ENCODE measurements around the gene EEFSEC. TPM values are rescaled to one million over a fixed set of nuclear protein-coding genes. Genes with fewer than 3 reads are reported as not detected.
"Not testable (repeated sequence)": the region's sequence is repeated elsewhere in the genome, so short reads cannot be mapped to it uniquely, and the experiment has no call there.

EEFSEC gene
- total RNA-seq, 1 experiment from 2014 or later = 9.5 TPM

DNA sequence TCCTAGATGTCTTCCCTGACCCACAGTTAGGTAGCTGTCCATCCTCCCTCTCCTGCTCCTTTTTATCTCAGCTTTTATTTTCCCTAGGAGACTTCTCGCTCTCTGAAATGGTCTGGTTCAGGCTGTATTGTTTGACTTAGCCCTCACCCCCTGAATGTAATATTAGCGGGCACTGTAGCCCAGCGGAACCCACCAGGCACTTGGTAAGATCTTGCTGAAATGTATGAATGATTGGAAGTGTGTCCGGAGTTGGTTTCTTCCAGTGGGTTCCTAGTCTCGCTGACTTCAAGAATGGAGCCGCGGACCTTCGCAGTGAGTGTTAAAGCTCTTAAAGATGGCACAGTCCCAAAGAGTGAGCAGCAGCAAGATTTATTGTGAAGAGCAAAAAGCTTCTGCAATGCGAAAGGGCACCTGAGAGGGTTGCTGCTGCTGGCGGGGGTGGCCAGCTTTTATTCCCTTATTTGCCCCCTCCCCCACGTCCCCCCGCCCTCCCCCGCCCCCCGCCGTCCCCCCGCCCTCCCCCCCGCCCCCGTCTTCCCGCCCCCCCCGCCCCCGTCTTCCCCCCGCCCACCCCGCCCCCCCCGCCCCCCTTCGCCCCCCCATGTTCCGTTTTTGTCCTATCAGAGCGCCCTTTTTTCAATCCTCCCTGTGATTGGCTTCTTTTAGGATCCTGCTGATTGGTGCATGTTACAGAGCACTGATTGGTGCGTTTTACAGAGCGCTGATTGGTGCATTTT, 694 bp upstream of the EEFSEC start:
- no peak overlapping the region for H2BK20ac ChIP-seq (ENCODE audit: low read depth, low read length, poor library complexity, severe bottlenecking)
- no peak overlapping the region for H3K23ac ChIP-seq (ENCODE audit: insufficient read length, low read depth, low read length)
- no peaks in the 10 kb centered on the region for H3K23me2 ChIP-seq (ENCODE audit: insufficient read length, low read depth, low read length, poor library complexity, severe bottlenecking)
- H4K91ac ChIP-seq (ENCODE audit: insufficient read length, low read depth, low read length) = no peak overlapping the region
- no peak overlapping the region for H2BK15ac ChIP-seq (ENCODE audit: low read depth, low read length)
- no peaks in the 10 kb centered on the region for H3K79me2 ChIP-seq (ENCODE audit: insufficient read depth, low read length)
- no peak overlapping the region for H3K56ac ChIP-seq (ENCODE audit: insufficient read length, low read depth, low read length)
- H3K27me3 ChIP-seq (ENCODE audit: insufficient read depth, low read length) = no peaks in the 10 kb centered on the region
- H3K4me1 Mint-ChIP-seq = peaks cover 2 to 7% of the 10 kb centered on the region in 2 experiments
- H3K18ac ChIP-seq (ENCODE audit: insufficient read length, low read depth, low read length) = no peak overlapping the region
- H3K4me2 ChIP-seq (ENCODE audit: insufficient read depth, insufficient read length, low read length) = peak overlapping the region; percentile 32
- H2AFZ ChIP-seq (ENCODE audit: low read length) = no peak overlapping the region
- DNase-seq = no peak
- no peaks in the 10 kb centered on the region for H4K20me1 ChIP-seq (ENCODE audit: control insufficient read depth, insufficient read depth, insufficient read length)
- H3K14ac ChIP-seq (ENCODE audit: insufficient read depth, low read length) = no peak overlapping the region
- H3K9me3 ChIP-seq (ENCODE audit: control insufficient read depth, low read depth, low read length) = no peaks in the 10 kb centered on the region
- H3K27ac Mint-ChIP-seq = peak overlapping the region in 2 of 3 experiments; percentile 32 to 89; a peak in 3 of 7 replicates
- H2BK5ac ChIP-seq (ENCODE audit: insufficient read length, low read length) = no peak overlapping the region
- peaks cover 23% of the 10 kb centered on the region for H3K27me3 Mint-ChIP-seq (ENCODE audit: low read depth)
- no peaks in the 10 kb centered on the region for H3K4me1 ChIP-seq (ENCODE audit: insufficient read depth, low read length)
- TF ChIP-seq, protein P1, sequence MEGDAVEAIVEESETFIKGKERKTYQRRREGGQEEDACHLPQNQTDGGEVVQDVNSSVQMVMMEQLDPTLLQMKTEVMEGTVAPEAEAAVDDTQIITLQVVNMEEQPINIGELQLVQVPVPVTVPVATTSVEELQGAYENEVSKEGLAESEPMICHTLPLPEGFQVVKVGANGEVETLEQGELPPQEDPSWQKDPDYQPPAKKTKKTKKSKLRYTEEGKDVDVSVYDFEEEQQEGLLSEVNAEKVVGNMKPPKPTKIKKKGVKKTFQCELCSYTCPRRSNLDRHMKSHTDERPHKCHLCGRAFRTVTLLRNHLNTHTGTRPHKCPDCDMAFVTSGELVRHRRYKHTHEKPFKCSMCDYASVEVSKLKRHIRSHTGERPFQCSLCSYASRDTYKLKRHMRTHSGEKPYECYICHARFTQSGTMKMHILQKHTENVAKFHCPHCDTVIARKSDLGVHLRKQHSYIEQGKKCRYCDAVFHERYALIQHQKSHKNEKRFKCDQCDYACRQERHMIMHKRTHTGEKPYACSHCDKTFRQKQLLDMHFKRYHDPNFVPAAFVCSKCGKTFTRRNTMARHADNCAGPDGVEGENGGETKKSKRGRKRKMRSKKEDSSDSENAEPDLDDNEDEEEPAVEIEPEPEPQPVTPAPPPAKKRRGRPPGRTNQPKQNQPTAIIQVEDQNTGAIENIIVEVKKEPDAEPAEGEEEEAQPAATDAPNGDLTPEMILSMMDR (conservative IDR thresholded peaks at IDR 0.05) = no peak
- WGBS (ENCODE audit: extremely low coverage, insufficient read length, low lambda C conversion rate) = no CpG with 5 or more reads among the region's 29 CpGs
- no peak overlapping the region for H2BK120ac ChIP-seq (ENCODE audit: low read depth, low read length, poor library complexity, severe bottlenecking)
- peaks cover 11 to 18% (median 13%) of the 10 kb centered on the region in 3 experiments for H3K36me3 Mint-ChIP-seq (ENCODE audit: insufficient read depth in 1 of 3, low read depth in 3 of 3)
- H3K9ac ChIP-seq (ENCODE audit: extremely low read depth, insufficient read length, low read length) = no peak overlapping the region
- H3T11ph ChIP-seq (ENCODE audit: low read length) = no peak overlapping the region
- no peak overlapping the region for H4K5ac ChIP-seq (ENCODE audit: insufficient read length, low read depth, low read length)
- no peak overlapping the region for H3K4ac ChIP-seq (ENCODE audit: low read depth, low read length)
- H2BK12ac ChIP-seq (ENCODE audit: insufficient read length, low read depth, low read length) = no peak overlapping the region
- H3K79me1 ChIP-seq (ENCODE audit: insufficient read depth, low read depth, low read length, poor library complexity, severe bottlenecking) = no peaks in the 10 kb centered on the region
- H3K27ac ChIP-seq (ENCODE audit: insufficient read length, low read depth, low read length) = no peak overlapping the region
- H4K8ac ChIP-seq (replicated peaks; ENCODE audit: insufficient read length, low read depth, low read length) = no peak overlapping the region
- no peak overlapping the region for H2AK5ac ChIP-seq (ENCODE audit: insufficient read length, low read length)
- H3K4me3 Mint-ChIP-seq = peak overlapping the region; percentile 75 to 89
- peaks cover 7 to 11% of the 10 kb centered on the region in 2 experiments; a peak in 4 of 5 replicates for H3K9me3 Mint-ChIP-seq

DNA sequence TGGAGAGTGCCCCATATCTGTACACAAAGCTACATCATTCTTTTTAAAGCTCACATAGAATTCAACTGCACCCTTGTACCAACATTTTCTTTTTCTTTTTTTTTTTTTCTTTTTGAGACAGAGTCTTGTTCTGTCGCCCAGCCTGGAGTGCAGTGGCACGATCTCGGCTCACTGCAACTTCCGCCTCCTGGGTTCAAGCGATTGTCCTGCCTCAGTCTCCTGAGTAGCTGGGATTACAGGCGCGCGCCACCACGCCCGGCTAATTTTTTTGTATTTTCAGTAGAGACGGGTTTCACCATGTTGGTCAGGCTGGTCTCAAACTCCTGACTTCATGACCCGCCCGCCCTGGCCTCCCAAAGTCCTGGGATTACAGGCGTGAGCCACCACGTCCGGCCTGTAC, 1.1 kb downstream of the EEFSEC start:
- H2BK12ac ChIP-seq (ENCODE audit: insufficient read length, low read depth, low read length); H4K20me1 ChIP-seq (ENCODE audit: control insufficient read depth, insufficient read depth, insufficient read length); H4K8ac ChIP-seq (replicated peaks; ENCODE audit: insufficient read length, low read depth, low read length); H2BK15ac ChIP-seq (ENCODE audit: low read depth, low read length); H3K4me1 ChIP-seq (ENCODE audit: insufficient read depth, low read length); DNase-seq; H3K79me2 ChIP-seq (ENCODE audit: insufficient read depth, low read length); H2BK5ac ChIP-seq (ENCODE audit: insufficient read length, low read length); H3K4ac ChIP-seq (ENCODE audit: low read depth, low read length); H2BK20ac ChIP-seq (ENCODE audit: low read depth, low read length, poor library complexity, severe bottlenecking); H3K27me3 ChIP-seq (ENCODE audit: insufficient read depth, low read length); H3T11ph ChIP-seq (ENCODE audit: low read length); H3K79me1 ChIP-seq (ENCODE audit: insufficient read depth, low read depth, low read length, poor library complexity, severe bottlenecking); H3K14ac ChIP-seq (ENCODE audit: insufficient read depth, low read length); H3K23me2 ChIP-seq (ENCODE audit: insufficient read length, low read depth, low read length, poor library complexity, severe bottlenecking); H2BK120ac ChIP-seq (ENCODE audit: low read depth, low read length, poor library complexity, severe bottlenecking); H4K91ac ChIP-seq (ENCODE audit: insufficient read length, low read depth, low read length); H3K27ac ChIP-seq (ENCODE audit: insufficient read length, low read depth, low read length); H2AFZ ChIP-seq (ENCODE audit: low read length); H4K5ac ChIP-seq (ENCODE audit: insufficient read length, low read depth, low read length); H3K9me3 ChIP-seq (ENCODE audit: control insufficient read depth, low read depth, low read length); H3K18ac ChIP-seq (ENCODE audit: insufficient read length, low read depth, low read length); H3K4me1 Mint-ChIP-seq; H3K56ac ChIP-seq (ENCODE audit: insufficient read length, low read depth, low read length); H3K27ac Mint-ChIP-seq; H2AK5ac ChIP-seq (ENCODE audit: insufficient read length, low read length); H3K23ac ChIP-seq (ENCODE audit: insufficient read length, low read depth, low read length): not testable (repeated sequence)
- peak overlapping the region; percentile 46 for H3K9ac ChIP-seq (ENCODE audit: extremely low read depth, insufficient read length, low read length)
- no CpG with 5 or more reads among the region's 16 CpGs for WGBS (ENCODE audit: extremely low coverage, insufficient read length, low lambda C conversion rate)
- H3K27me3 Mint-ChIP-seq (ENCODE audit: low read depth) = peaks cover 11% of the 10 kb centered on the region
- H3K4me3 Mint-ChIP-seq = peak overlapping the region; percentile 75 to 89
- peaks cover 19 to 25% (median 19%) of the 10 kb centered on the region in 3 experiments for H3K36me3 Mint-ChIP-seq (ENCODE audit: insufficient read depth in 1 of 3, low read depth in 3 of 3)
- peak overlapping the region; percentile 32 for H3K4me2 ChIP-seq (ENCODE audit: insufficient read depth, insufficient read length, low read length)
- H3K9me3 Mint-ChIP-seq = peaks cover 7 to 13% of the 10 kb centered on the region in 2 experiments; a peak in 4 of 5 replicates
